HepG2 (cell line): ENCODE results near the gene TRAPPC3. TPM values are rescaled to one million over a fixed set of nuclear protein-coding genes. Genes with fewer than 3 reads are reported as not detected.

Source experiments
- ATF2 ChIP-seq: sonication (generic); formaldehyde crosslinking; IDR thresholded peaks from 2 replicates; pipeline ENCODE4 v1.4.0; 2020; ENCODE audit warnings: missing genetic modification reagents
- FOXK1 ChIP-seq: sonication (generic); formaldehyde crosslinking; IDR thresholded peaks from 2 replicates; pipeline ENCODE4 v1.4.0; 2020; ENCODE audit warnings: low read depth, missing genetic modification reagents, borderline replicate concordance
- GLI4 ChIP-seq: sonication (generic); formaldehyde crosslinking; IDR thresholded peaks from 2 replicates; pipeline ENCODE4 v1.5.1; 2020; ENCODE audit warnings: missing genetic modification reagents, mild to moderate bottlenecking, moderate library complexity, borderline replicate concordance
- IKZF4 ChIP-seq: sonication (generic); formaldehyde crosslinking; IDR thresholded peaks from 2 replicates; pipeline ENCODE4 v1.5.1; 2020; ENCODE audit warnings: borderline replicate concordance, mild to moderate bottlenecking, low read depth, missing genetic modification reagents; ENCODE audit errors: not compliant biosample characterization
- NFRKB ChIP-seq: fragments of 450-650 bp; IDR thresholded peaks from 2 replicates; pipeline ENCODE4 v1.6.1; 2017
- PRDM15 ChIP-seq: sonication (generic); formaldehyde crosslinking; IDR thresholded peaks from 2 replicates; pipeline ENCODE4 v1.4.0; 2020; ENCODE audit warnings: missing genetic modification reagents
- RAD21 ChIP-seq: fragments of 450-650 bp; formaldehyde crosslinking; IDR thresholded peaks from 2 replicates; pipeline ENCODE4 v1.5.0; 2020; ENCODE audit warnings: mild to moderate bottlenecking
- REXO4 ChIP-seq: sonication (generic); formaldehyde crosslinking; IDR thresholded peaks from 2 replicates; pipeline ENCODE4 v1.8.0; 2022; ENCODE audit warnings: missing genetic modification reagents, mild to moderate bottlenecking, borderline replicate concordance
- STAG1 ChIP-seq: sonication (generic); formaldehyde crosslinking; IDR thresholded peaks from 2 replicates; pipeline ENCODE4 v1.4.0; 2020; ENCODE audit warnings: missing genetic modification reagents
- TEF ChIP-seq: sonication (generic); formaldehyde crosslinking; IDR thresholded peaks from 2 replicates; pipeline ENCODE4 v1.5.0; 2020; ENCODE audit warnings: missing genetic modification reagents
- ZBTB14 ChIP-seq: sonication (generic); formaldehyde crosslinking; IDR thresholded peaks from 2 replicates; pipeline ENCODE4 v1.4.0; 2020; ENCODE audit warnings: missing genetic modification reagents
- ZBTB34 ChIP-seq: sonication (generic); formaldehyde crosslinking; IDR thresholded peaks from 2 replicates; pipeline ENCODE4 v1.8.0; 2022; ENCODE audit warnings: mild to moderate bottlenecking, missing genetic modification reagents
- ZC3H13 ChIP-seq: sonication (generic); formaldehyde crosslinking; IDR thresholded peaks from 2 replicates; pipeline ENCODE4 v1.8.1; 2023; ENCODE audit warnings: mild to moderate bottlenecking, missing genetic modification reagents, moderate library complexity
- ZFAT ChIP-seq: sonication (generic); formaldehyde crosslinking; conservative IDR thresholded peaks from 2 replicates; pipeline ENCODE4 v1.8.1; 2023; ENCODE audit warnings: missing genetic modification reagents, inconsistent platforms
- ZNF180 ChIP-seq: sonication (generic); formaldehyde crosslinking; IDR thresholded peaks from 2 replicates; pipeline ENCODE4 v1.4.0; 2020; ENCODE audit warnings: low read depth, missing genetic modification reagents, borderline replicate concordance
- ZNF512B ChIP-seq: sonication (generic); formaldehyde crosslinking; IDR thresholded peaks from 2 replicates; pipeline ENCODE4 v1.5.1; 2020; ENCODE audit warnings: missing genetic modification reagents, mild to moderate bottlenecking, borderline replicate concordance
- ZNF660 ChIP-seq: sonication (generic); formaldehyde crosslinking; IDR thresholded peaks from 2 replicates; pipeline ENCODE4 v1.5.1; 2020; ENCODE audit warnings: mild to moderate bottlenecking, low read depth, missing genetic modification reagents, borderline replicate concordance
- polyA plus RNA-seq, 8 experiments: library from polyadenylated mRNA; depleted of rRNA in 3 of 8; stranded (reverse) in 7 of 8; unstranded in 1 of 8; fragments of >200 nt; fragmentation: Illumina TruSeq in 4 of 8; extraction: Trizol in 4 of 8; gene quantifications; 2 replicates each; pipeline versions ENCODE4 v1.2.1 to v1.2.3, GENCODE V29; 2011 to 2016; ENCODE audit warnings: low read depth in 4 of 8, missing spikeins in 1 of 8, mixed read lengths in 1 of 8; ENCODE audit not compliant: insufficient read depth in 1 of 8
- total RNA-seq, 5 experiments: library from RNA; depleted of rRNA; stranded (reverse); fragments of >200 nt; fragmentation: Illumina TruSeq; extraction: Trizol; gene quantifications; 2 replicates each; pipeline ENCODE4 v1.2.3, GENCODE V29; 2016; ENCODE audit warnings: low read depth in 1 of 5

TRAPPC3 gene
- total and polyA plus RNA-seq, 2 of the 13 experiments (the other 11 are each of a cell fraction or from before 2014, with no cell fraction given) = 53.7 to 62.4 TPM

- TF ChIP-seq PRDM15 (no peak), STAG1 (peak; percentile 89), ZC3H13 (CRISPR knock-in tag) (no peak), REXO4 (CRISPR knock-in tag) (no peak), IKZF4 (CRISPR knock-in tag) (no peak), ZFAT (CRISPR knock-in tag) (no peak), ZBTB34 (no peak), NFRKB (no peak), ATF2 (CRISPR knock-in tag) (no peak), RAD21 (CRISPR knock-in tag) (peak; percentile 93), TEF (CRISPR knock-in tag) (no peak), ZNF660 (no peak), ZBTB14 (CRISPR knock-in tag) (no peak), ZNF180 (no peak), ZNF512B (CRISPR knock-in tag) (no peak), FOXK1 (CRISPR knock-in tag) (no peak), GLI4 (CRISPR knock-in tag) (no peak)
These were observed 14.6 kb downstream of the TRAPPC3 start (continued) for GRCh38 chr1:36134505-36135329.
